HG03565 (cell line): Measurements from ENCODE around the gene FAM124B.

ENCODE experiments used
- ATAC-seq: cut with Tn5 transposase; IDR thresholded peaks from one replicate; pipeline ENCODE4 v1.9.1; 2021; ENCODE audit warnings: mild to moderate bottlenecking, moderate library complexity; ENCODE audit not compliant: unreplicated experiment

FAM124B gene

GRCh38 chr2:224347176-224348051 lies 54.5 kb downstream of the FAM124B start:
- ATAC-seq = no peak

DNA sequence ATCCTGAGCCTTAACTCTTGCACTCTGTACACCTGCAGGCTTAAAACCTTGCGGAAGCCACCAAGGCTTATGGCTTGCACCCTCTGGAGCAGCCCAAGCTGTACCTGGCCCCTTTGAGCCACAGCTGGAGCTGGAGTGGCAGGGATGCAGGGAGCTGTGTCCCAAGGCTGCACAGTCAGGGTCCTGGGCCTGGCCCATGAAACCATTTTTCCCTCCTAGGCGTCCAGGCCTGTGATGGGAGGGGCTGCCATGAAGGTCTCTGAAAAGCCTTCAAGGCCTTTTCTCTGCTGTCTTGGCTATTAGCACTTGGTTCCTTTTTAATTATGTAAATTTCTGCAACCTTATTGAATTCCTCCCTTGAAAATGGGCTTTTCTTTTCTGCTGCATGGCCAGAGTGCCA lies 56.4 kb downstream of the FAM124B start:
- ATAC-seq = no peak

DNA sequence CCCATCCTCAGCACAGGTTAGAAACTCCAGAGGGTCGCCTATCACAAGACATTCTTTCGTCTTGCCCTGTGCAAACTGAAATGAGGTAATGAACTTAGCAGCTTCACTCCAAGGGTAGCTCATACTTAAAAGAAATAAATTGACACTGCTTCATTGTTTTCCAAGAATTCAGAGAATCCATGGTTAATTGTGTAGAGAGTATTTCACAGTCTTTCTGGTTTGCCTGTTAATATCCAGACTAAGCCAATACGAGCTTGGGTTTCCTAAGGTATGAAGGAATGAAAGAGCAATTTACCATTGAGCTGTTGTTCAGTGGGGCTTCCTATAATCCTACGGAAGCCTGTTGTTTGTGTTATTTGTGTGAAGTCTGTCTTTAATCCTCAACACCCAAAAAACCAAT lies 58.7 kb downstream of the FAM124B start:
- ATAC-seq = no peak

- no peak for ATAC-seq
Measured at GRCh38 chr2:224335991-224336390, 65.9 kb downstream of the FAM124B start.

DNA sequence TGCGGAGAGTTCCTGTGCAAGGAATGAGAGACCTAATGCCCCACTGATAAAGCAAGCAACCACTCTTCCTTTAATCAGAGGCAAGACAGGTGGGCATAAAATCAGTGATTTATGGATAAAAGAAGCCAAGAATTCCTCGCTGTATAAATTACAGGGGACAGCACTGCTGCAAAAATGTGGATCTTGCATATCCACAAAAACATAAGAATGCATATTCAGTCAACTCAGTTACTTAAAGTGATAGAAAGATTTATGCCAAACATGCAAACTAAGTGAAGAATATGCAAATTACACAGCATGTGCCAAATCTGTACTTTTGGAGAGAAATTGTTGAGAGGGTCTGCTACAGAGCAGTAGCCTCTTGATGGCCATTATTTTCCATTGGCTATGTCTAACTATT lies 67.2 kb downstream of the FAM124B start:
- ATAC-seq = no peak

GRCh38 chr2:224333726-224334482 lies 68.0 kb downstream of the FAM124B start:
- ATAC-seq = no peak

- ATAC-seq = no peak
Measured at GRCh38 chr2:224331698-224332097, 70.2 kb downstream of the FAM124B start.

GRCh38 chr2:224328798-224329197 lies 73.1 kb downstream of the FAM124B start:
- ATAC-seq = no peak
